B cell (primary cell): ENCODE results near the gene PCDHGC3. TPM values are rescaled to one million over a fixed set of nuclear protein-coding genes. Genes with fewer than 3 reads are reported as not detected.
A peak's percentile ranks its signal among the peaks of the same experiment; 100 is the strongest.

ENCODE experiments used
- ATAC-seq: fragments of 200-7000 bp; cut with Tn5 transposase; one replicate; pipeline ENCODE4 v1.10.0; 2021; ENCODE audit warnings: low read depth, mild to moderate bottlenecking, moderate number of reproducible peaks, moderate library complexity
- CTCF ChIA-PET: fragments of 350-600 bp; sonication (Branson Sonifier 250); formaldehyde crosslinking; loops from one replicate; lab custom pipeline; 2021; ENCODE audit warnings: antibody characterized with exemption, inconsistent platforms; lab: Charles Lee
- POLR2A ChIA-PET: fragments of 350-600 bp; sonication (Branson Sonifier 250); formaldehyde crosslinking; loops from one replicate; lab custom pipeline; 2021; ENCODE audit warnings: antibody characterized with exemption; lab: Charles Lee
- DNase-seq: peaks from one replicate; pipeline ENCODE4 v3.0.0; 2013
- H2AFZ ChIP-seq: 2 replicates; pipeline ENCODE4 v1.6.1; 2012; ENCODE audit warnings: mild to moderate bottlenecking, low read depth, low read length; ENCODE audit not compliant: insufficient read depth, poor library complexity, severe bottlenecking
- H3K27ac ChIP-seq, 2 donors: 1 replicate in 1 of 2; 2 replicates in 1 of 2; pipeline ENCODE4 v1.5.1; 2012 to 2013; ENCODE audit warnings: low read length in 2 of 2, mild to moderate bottlenecking in 2 of 2, moderate library complexity in 1 of 2
- H3K27me3 ChIP-seq, 4 experiments: fragments of 200-600 bp in 1 of 4; sonication (generic) in 1 of 4; replicated peaks in 1 of 4; 1 replicate in 2 of 4; 2 replicates in 2 of 4; pipeline versions ENCODE4 v1.6.1 to v1.7.0; 2013 to 2016; ENCODE audit warnings: low read length in 3 of 4, mild to moderate bottlenecking in 2 of 4, mixed read lengths in 1 of 4, moderate library complexity in 1 of 4; ENCODE audit not compliant: insufficient read depth in 4 of 4, control insufficient read depth in 3 of 4; ENCODE audit errors: control extremely low read depth in 1 of 4
- H3K36me3 ChIP-seq, 2 experiments: replicated peaks in 1 of 2; 1 replicate in 1 of 2; 2 replicates in 1 of 2; pipeline versions ENCODE4 v1.6.1 to v1.7.1; 2013; ENCODE audit warnings: low read length in 1 of 2; ENCODE audit not compliant: insufficient read depth in 2 of 2, control insufficient read depth in 1 of 2; ENCODE audit errors: control extremely low read depth in 1 of 2, extremely low read depth in 1 of 2
- H3K4me1 ChIP-seq, 2 donors: fragments of 200-600 bp in 1 of 2; sonication (generic) in 1 of 2; 1 replicate in 1 of 2; 2 replicates in 1 of 2; pipeline versions ENCODE4 v1.5.1 to v1.6.1; 2013 to 2017; ENCODE audit warnings: low read length in 2 of 2; ENCODE audit not compliant: control insufficient read depth in 2 of 2, insufficient read depth in 2 of 2
- H3K4me2 ChIP-seq: replicated peaks from 2 replicates; pipeline ENCODE3; 2012; ENCODE audit warnings: mild to moderate bottlenecking, low read depth, low read length; ENCODE audit not compliant: poor library complexity, severe bottlenecking
- H3K4me3 ChIP-seq, 5 experiments: fragments of 200-600 bp in 1 of 5; sonication (generic) in 1 of 5; 1 replicate in 3 of 5; 2 replicates in 2 of 5; pipeline versions ENCODE4 v1.5.1 to v1.7.0; 2011 to 2016; ENCODE audit warnings: low read length in 4 of 5, mild to moderate bottlenecking in 4 of 5, low read depth in 2 of 5, control low read depth in 1 of 5, moderate library complexity in 1 of 5; ENCODE audit not compliant: insufficient read depth in 1 of 5; ENCODE audit errors: control extremely low read depth in 1 of 5, extremely low read depth in 1 of 5
- H3K79me2 ChIP-seq: fragments of 200-600 bp; sonication (generic); one replicate; pipeline ENCODE4 v1.6.0; 2016; ENCODE audit warnings: low read length; ENCODE audit not compliant: control insufficient read depth, insufficient read depth
- H3K9ac ChIP-seq: fragments of 200-600 bp; sonication (generic); 2 replicates; pipeline ENCODE4 v1.6.1; 2017; ENCODE audit warnings: mild to moderate bottlenecking, low read length, moderate library complexity
- H3K9me3 ChIP-seq, 3 donors: one replicate each; pipeline versions ENCODE4 v1.6.1 to v1.7.1; 2013; ENCODE audit warnings: low read length in 2 of 3; ENCODE audit not compliant: control insufficient read depth in 2 of 3, insufficient read depth in 1 of 3; ENCODE audit errors: control extremely low read depth in 1 of 3
- H4K20me1 ChIP-seq: 2 replicates; pipeline ENCODE4 v1.6.0; 2012; ENCODE audit warnings: mild to moderate bottlenecking, low read length; ENCODE audit not compliant: insufficient read depth, control insufficient read depth, poor library complexity, severe bottlenecking
- H3K27ac Mint-ChIP-seq: one replicate; pipeline ENCODE4 v1.8.0; 2021; ENCODE audit warnings: mixed read lengths
- H3K27me3 Mint-ChIP-seq: one replicate; pipeline ENCODE4 v1.8.0; 2021; ENCODE audit warnings: mixed read lengths
- H3K4me1 Mint-ChIP-seq: one replicate; pipeline ENCODE4 v1.8.0; 2021; ENCODE audit warnings: mixed read lengths
- H3K4me3 Mint-ChIP-seq: one replicate; pipeline ENCODE4 v1.8.0; 2021; ENCODE audit warnings: mixed read lengths
- H3K9me3 Mint-ChIP-seq: one replicate; pipeline ENCODE4 v1.8.0; 2022; ENCODE audit warnings: mixed read lengths; ENCODE audit not compliant: insufficient read depth
- EZH2 ChIP-seq: IDR thresholded peaks from 2 replicates; pipeline ENCODE4 v1.6.1; 2012; ENCODE audit warnings: borderline replicate concordance, low read depth, mild to moderate bottlenecking, moderate library complexity, low read length; ENCODE audit not compliant: insufficient read depth, poor library complexity, severe bottlenecking
- WGBS: methylation state at CpG from one replicate; pipeline ENCODE4 v1.1.5; 2013; ENCODE audit warnings: missing lambda C conversion rate; ENCODE audit not compliant: insufficient coverage; 5-methylcytosine and 5-hydroxymethylcytosine counted together
- intact Hi-C: fragments of 100-400 bp; cut with micrococcal nuclease; formaldehyde crosslinking; loops from one replicate; pipeline ENCODE4 v1.10.0; 2022
- polyA plus RNA-seq: library from polyadenylated mRNA; depleted of rRNA; stranded (reverse); fragments of >200 nt; gene quantifications from 2 replicates; pipeline ENCODE4 v1.2.3, GENCODE V29; 2012
- total RNA-seq, 2 donors: library from RNA; stranded (reverse); fragments of 120-200 nt in 1 of 2; gene quantifications; 1 replicate in 1 of 2; 2 replicates in 1 of 2; pipeline versions ENCODE4 v1.2.3 to v1.2.4, GENCODE V29; 2013 to 2022
- TF ChIP-seq, protein P1 (sequence below): fragments of 200-600 bp; IDR thresholded peaks from one replicate; pipeline ENCODE4 v1.8.0; 2022; ENCODE audit warnings: antibody characterized with exemption, mild to moderate bottlenecking

PCDHGC3 gene
- total and polyA plus RNA-seq, 2 donors (not counting 1 experiment from before 2014, with no cell fraction given) = 0.88 to 2.0 TPM

DNA sequence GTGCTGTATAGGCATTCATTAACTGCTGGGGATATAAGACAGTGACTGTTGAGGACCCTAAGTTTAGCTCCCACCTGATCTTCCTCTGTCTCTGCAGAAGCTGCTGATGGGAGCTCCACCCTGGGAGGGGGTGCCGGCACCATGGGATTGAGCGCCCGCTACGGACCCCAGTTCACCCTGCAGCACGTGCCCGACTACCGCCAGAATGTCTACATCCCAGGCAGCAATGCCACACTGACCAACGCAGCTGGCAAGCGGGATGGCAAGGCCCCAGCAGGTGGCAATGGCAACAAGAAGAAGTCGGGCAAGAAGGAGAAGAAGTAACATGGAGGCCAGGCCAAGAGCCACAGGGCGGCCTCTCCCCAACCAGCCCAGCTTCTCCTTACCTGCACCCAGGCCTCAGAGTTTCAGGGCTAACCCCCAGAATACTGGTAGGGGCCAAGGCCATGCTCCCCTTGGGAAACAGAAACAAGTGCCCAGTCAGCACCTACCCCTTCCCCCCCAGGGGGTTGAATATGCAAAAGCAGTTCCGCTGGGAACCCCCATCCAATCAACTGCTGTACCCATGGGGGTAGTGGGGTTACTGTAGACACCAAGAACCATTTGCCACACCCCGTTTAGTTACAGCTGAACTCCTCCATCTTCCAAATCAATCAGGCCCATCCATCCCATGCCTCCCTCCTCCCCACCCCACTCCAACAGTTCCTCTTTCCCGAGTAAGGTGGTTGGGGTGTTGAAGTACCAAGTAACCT, 35.3 kb downstream of the PCDHGC3 start:
- ChIA-PET POLR2A (interaction anchor here (0.6 to 1.3 kb wide), 2 partner anchors 18 to 29 kb away, joined by 3 to 6 read pairs; no protein-coding TSS in a partner anchor), CTCF (interaction anchor here (0.5 to 12.8 kb wide), 12 partner anchors 9 to 90 kb away, joined by 3 to 176 read pairs (median 5); partner anchors contain the start of genes PCDHGA11, PCDHGA12, PCDHGC3 and PCDHGC4)
- peak overlapping the region; percentile 75 for H3K27ac Mint-ChIP-seq
- Histone ChIP-seq H3K9ac (peak overlapping the region; percentile 34), H3K36me3 (peaks cover 0 to 15% of the 10 kb centered on the region in 2 experiments), H3K27ac (peak overlapping the region; percentile 19 to 51), H4K20me1 (peaks cover 5% of the 10 kb centered on the region), H3K27me3 (no peaks in the 10 kb centered on the region), H3K9me3 (peaks cover 0 to 13% (median 0%) of the 10 kb centered on the region in 3 donors), H3K4me2 (peak overlapping the region; percentile 27), H3K4me1 (peaks cover 58 to 95% of the 10 kb centered on the region in 2 donors), H2AFZ (no peak overlapping the region), H3K4me3 (peak overlapping the region in 3 of 5 experiments; percentile 13 to 20 (median 17)), H3K79me2 (no peaks in the 10 kb centered on the region)
- H3K27me3 Mint-ChIP-seq = no peaks in the 10 kb centered on the region
- H3K9me3 Mint-ChIP-seq = peaks cover 3% of the 10 kb centered on the region
- TF ChIP-seq, protein P1, sequence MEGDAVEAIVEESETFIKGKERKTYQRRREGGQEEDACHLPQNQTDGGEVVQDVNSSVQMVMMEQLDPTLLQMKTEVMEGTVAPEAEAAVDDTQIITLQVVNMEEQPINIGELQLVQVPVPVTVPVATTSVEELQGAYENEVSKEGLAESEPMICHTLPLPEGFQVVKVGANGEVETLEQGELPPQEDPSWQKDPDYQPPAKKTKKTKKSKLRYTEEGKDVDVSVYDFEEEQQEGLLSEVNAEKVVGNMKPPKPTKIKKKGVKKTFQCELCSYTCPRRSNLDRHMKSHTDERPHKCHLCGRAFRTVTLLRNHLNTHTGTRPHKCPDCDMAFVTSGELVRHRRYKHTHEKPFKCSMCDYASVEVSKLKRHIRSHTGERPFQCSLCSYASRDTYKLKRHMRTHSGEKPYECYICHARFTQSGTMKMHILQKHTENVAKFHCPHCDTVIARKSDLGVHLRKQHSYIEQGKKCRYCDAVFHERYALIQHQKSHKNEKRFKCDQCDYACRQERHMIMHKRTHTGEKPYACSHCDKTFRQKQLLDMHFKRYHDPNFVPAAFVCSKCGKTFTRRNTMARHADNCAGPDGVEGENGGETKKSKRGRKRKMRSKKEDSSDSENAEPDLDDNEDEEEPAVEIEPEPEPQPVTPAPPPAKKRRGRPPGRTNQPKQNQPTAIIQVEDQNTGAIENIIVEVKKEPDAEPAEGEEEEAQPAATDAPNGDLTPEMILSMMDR = no peak
- TF ChIP-seq EZH2 = no peak
- ATAC-seq (peak; percentile 75), DNase-seq (peak; percentile 77)
- H3K4me3 Mint-ChIP-seq = peak overlapping the region; percentile 92
- intact Hi-C loops = loop anchor here (1.0 to 2.0 kb wide), 2 partner anchors 13 to 34 kb away; no protein-coding TSS in a partner anchor
- peaks cover 89% of the 10 kb centered on the region for H3K4me1 Mint-ChIP-seq
- 84% methylated on average over 11 of the region's 14 CpGs for WGBS
